Activated naive CD4-positive, alpha-beta T cell treated with anti-CD3 and anti-CD28 coated beads for 36 hours (primary cell): ENCODE measurements around the gene NAV2. TPM values are rescaled to one million over a fixed set of nuclear protein-coding genes. Genes with fewer than 3 reads are reported as not detected.

Source experiments
- CTCF ChIA-PET: fragments of 350-600 bp; sonication (Branson Sonifier 250); formaldehyde crosslinking; loops from one replicate; lab custom pipeline; 2021; ENCODE audit warnings: antibody characterized with exemption; lab: Charles Lee
- DNase-seq: peaks from one replicate; pipeline ENCODE4 v3.0.0-alpha.2; 2020
- H3K27ac Mint-ChIP-seq: one replicate; pipeline ENCODE4 v1.8.0; 2021; ENCODE audit warnings: mild to moderate bottlenecking, mixed read lengths
- H3K27me3 Mint-ChIP-seq: one replicate; pipeline ENCODE4 v1.8.0; 2021; ENCODE audit warnings: low read depth, mixed read lengths
- H3K36me3 Mint-ChIP-seq: one replicate; pipeline ENCODE4 v1.8.0; 2021; ENCODE audit warnings: low read depth, mixed read lengths
- H3K4me1 Mint-ChIP-seq: one replicate; pipeline ENCODE4 v1.8.0; 2021; ENCODE audit warnings: low read depth, mixed read lengths
- H3K4me3 Mint-ChIP-seq: one replicate; pipeline ENCODE4 v1.8.0; 2021; ENCODE audit warnings: mild to moderate bottlenecking, moderate library complexity, mixed read lengths
- H3K9me3 Mint-ChIP-seq: one replicate; pipeline ENCODE4 v1.8.0; 2021; ENCODE audit warnings: mixed read lengths
- intact Hi-C: fragments of 100-400 bp; cut with micrococcal nuclease; formaldehyde crosslinking; loops from one replicate; pipeline ENCODE4 v1.15.1; 2023
- total RNA-seq, 2 experiments: library from RNA; stranded (reverse); gene quantifications; one replicate each; pipeline ENCODE4 v1.2.3, GENCODE V29; 2021

The NAV2 gene
- total RNA-seq, 2 experiments from 2014 or later, result 0.20 to 0.41 TPM

DNA sequence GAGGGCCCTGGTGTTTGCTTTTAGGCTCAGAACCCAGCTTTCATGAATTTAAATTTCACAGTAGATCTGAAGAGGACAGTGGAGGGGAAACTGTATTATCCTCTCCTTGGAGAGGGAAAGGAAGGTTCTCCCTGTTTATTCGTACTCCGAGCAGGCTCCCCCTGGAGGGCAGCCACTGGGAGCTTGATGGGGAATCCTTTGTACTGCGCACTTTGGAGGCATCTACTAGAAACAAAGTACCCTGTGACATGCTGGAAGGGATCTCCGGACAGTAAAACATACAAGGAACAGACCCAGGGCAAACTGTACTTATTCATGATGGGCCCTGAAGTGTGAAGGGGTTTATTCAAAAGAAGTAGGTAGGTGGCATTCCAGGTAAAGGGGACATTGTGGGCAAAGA, 27.2 kb downstream of the NAV2 start:
- Mint-ChIP-seq H3K36me3 (no peaks in the 10 kb centered on the region), H3K9me3 (no peaks in the 10 kb centered on the region), H3K4me1 (no peaks in the 10 kb centered on the region), H3K4me3 (no peak overlapping the region), H3K27ac (no peak overlapping the region), H3K27me3 (peaks cover 2% of the 10 kb centered on the region)
- CTCF ChIA-PET, result interaction anchor here (0.8 kb wide), 1 partner anchor 177 kb away, joined by 4 read pairs; no protein-coding TSS in a partner anchor
- intact Hi-C loops, result loop anchor here (5.0 to 10.0 kb wide), 2 partner anchors 425 to 483 kb away; no protein-coding TSS in a partner anchor
- no peak for DNase-seq

GRCh38 chr11:19740586-19740985, 27.9 kb downstream of the NAV2 start:
- Mint-ChIP-seq H3K4me1 (no peaks in the 10 kb centered on the region), H3K36me3 (no peaks in the 10 kb centered on the region), H3K4me3 (no peak overlapping the region), H3K27ac (no peak overlapping the region), H3K27me3 (peaks cover 2% of the 10 kb centered on the region), H3K9me3 (no peaks in the 10 kb centered on the region)
- intact Hi-C loops, result loop anchor here (5.0 to 10.0 kb wide), 2 partner anchors 426 to 483 kb away; no protein-coding TSS in a partner anchor
- CTCF ChIA-PET, result no interaction called here
- no peak for DNase-seq

- Mint-ChIP-seq H3K36me3 (no peaks in the 10 kb centered on the region), H3K4me1 (no peaks in the 10 kb centered on the region), H3K27me3 (peaks cover 2% of the 10 kb centered on the region), H3K27ac (no peak overlapping the region), H3K4me3 (no peak overlapping the region), H3K9me3 (no peaks in the 10 kb centered on the region)
- intact Hi-C loops, result loop anchor here (1.0 to 10.0 kb wide), 6 partner anchors 161 to 672 kb away; no protein-coding TSS in a partner anchor
- CTCF ChIA-PET, result interaction anchor here (0.6 to 3.4 kb wide), 18 partner anchors 10 to 820 kb away, joined by 3 to 55 read pairs (median 4); no protein-coding TSS in a partner anchor
- DNase-seq, result peak; percentile 81
Measured at GRCh38 chr11:19742588-19743292, 30.1 kb downstream of the NAV2 start.

DNA sequence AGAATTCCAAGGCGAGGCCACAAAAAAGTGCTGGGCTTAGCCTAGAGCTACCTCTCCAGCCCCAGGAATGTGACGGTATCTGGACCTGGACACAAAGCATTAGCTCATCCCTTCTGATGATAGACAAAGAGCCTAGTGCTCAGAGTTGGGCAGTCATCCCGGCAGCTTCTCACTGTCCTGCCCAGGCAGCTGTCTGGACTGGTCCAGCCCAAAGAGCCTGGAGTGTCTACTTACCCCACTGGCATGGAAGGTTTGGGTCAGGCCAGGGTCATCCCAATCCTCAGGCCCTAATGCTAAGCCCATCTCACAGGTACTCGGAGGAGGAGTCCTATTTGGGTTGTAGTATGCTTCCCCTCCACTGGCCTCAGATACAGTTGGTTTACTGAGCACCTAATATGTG, 31.0 kb downstream of the NAV2 start:
- Mint-ChIP-seq H3K4me1 (no peaks in the 10 kb centered on the region), H3K27ac (no peak overlapping the region), H3K36me3 (no peaks in the 10 kb centered on the region), H3K9me3 (no peaks in the 10 kb centered on the region), H3K27me3 (peaks cover 2% of the 10 kb centered on the region), H3K4me3 (no peak overlapping the region)
- CTCF ChIA-PET, result interaction anchor here (0.7 to 3.4 kb wide), 9 partner anchors 12 to 211 kb away, joined by 3 to 55 read pairs (median 5); no protein-coding TSS in a partner anchor
- DNase-seq, result no peak
- intact Hi-C loops, result loop anchor here (2.0 to 10.0 kb wide), 3 partner anchors 429 to 673 kb away; no protein-coding TSS in a partner anchor

GRCh38 chr11:19744130-19744529, 31.5 kb downstream of the NAV2 start:
- Mint-ChIP-seq H3K9me3 (no peaks in the 10 kb centered on the region), H3K36me3 (no peaks in the 10 kb centered on the region), H3K4me3 (no peak overlapping the region), H3K27me3 (peaks cover 2% of the 10 kb centered on the region), H3K27ac (no peak overlapping the region), H3K4me1 (no peaks in the 10 kb centered on the region)
- CTCF ChIA-PET, result interaction anchor here (0.7 to 3.4 kb wide), 7 partner anchors 11 to 212 kb away, joined by 3 to 55 read pairs (median 6); no protein-coding TSS in a partner anchor
- DNase-seq, result no peak
- intact Hi-C loops, result loop anchor here (5.0 to 10.0 kb wide), 2 partner anchors 429 to 487 kb away; no protein-coding TSS in a partner anchor

GRCh38 chr11:19746086-19746485, 33.4 kb downstream of the NAV2 start:
- intact Hi-C loops, result loop anchor here (10.0 kb wide), 1 partner anchor 431 kb away; no protein-coding TSS in a partner anchor
- Mint-ChIP-seq H3K27me3 (peaks cover 2% of the 10 kb centered on the region), H3K4me1 (no peaks in the 10 kb centered on the region), H3K36me3 (no peaks in the 10 kb centered on the region), H3K27ac (no peak overlapping the region), H3K4me3 (no peak overlapping the region), H3K9me3 (no peaks in the 10 kb centered on the region)
- no peak for DNase-seq
- CTCF ChIA-PET, result interaction anchor here (0.9 kb wide), 1 partner anchor 157 kb away, joined by 3 read pairs; no protein-coding TSS in a partner anchor

DNA sequence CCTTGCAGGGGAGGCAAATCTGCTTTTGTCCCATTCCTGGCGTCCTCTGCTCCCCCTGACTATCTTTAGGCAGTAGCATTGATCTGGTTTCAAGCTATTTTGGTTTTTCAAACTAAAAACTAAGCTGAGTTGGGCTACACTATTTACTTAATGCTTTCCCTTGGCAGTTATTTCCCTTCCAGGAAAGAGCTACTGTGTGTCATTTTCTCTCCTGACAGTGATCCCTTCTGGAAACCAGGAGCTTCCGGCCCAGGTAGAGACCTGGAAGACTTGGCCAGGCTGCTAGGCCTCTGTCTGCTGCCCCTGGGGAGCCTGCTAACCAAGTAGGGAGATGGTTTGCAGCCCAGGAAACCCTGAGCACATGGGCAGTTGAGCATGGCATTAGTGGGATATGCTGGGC, 35.0 kb downstream of the NAV2 start:
- Mint-ChIP-seq H3K27ac (no peak overlapping the region), H3K36me3 (no peaks in the 10 kb centered on the region), H3K27me3 (peaks cover 2% of the 10 kb centered on the region), H3K4me3 (no peak overlapping the region), H3K4me1 (no peaks in the 10 kb centered on the region), H3K9me3 (no peaks in the 10 kb centered on the region)
- CTCF ChIA-PET, result no interaction called here
- no peak for DNase-seq
- intact Hi-C loops, result loop anchor here (10.0 kb wide), 1 partner anchor 433 kb away; no protein-coding TSS in a partner anchor

- H3K27me3 Mint-ChIP-seq, result peaks cover 2% of the 10 kb centered on the region
- no peak for DNase-seq
- no peaks in the 10 kb centered on the region for H3K36me3 Mint-ChIP-seq
- no peak overlapping the region for H3K27ac Mint-ChIP-seq
- H3K4me1 Mint-ChIP-seq, result no peaks in the 10 kb centered on the region
- H3K9me3 Mint-ChIP-seq, result no peaks in the 10 kb centered on the region
- intact Hi-C loops, result no loop called here
- H3K4me3 Mint-ChIP-seq, result no peak overlapping the region
- CTCF ChIA-PET, result interaction anchor here (0.6 kb wide), 1 partner anchor 197 kb away, joined by 5 read pairs; no protein-coding TSS in a partner anchor
Measured at GRCh38 chr11:19751055-19751454, 38.4 kb downstream of the NAV2 start.

GRCh38 chr11:19753451-19754106, 40.9 kb downstream of the NAV2 start:
- Mint-ChIP-seq H3K27ac (no peak overlapping the region), H3K9me3 (no peaks in the 10 kb centered on the region), H3K27me3 (peaks cover 2% of the 10 kb centered on the region), H3K36me3 (no peaks in the 10 kb centered on the region), H3K4me1 (no peaks in the 10 kb centered on the region), H3K4me3 (no peak overlapping the region)
- CTCF ChIA-PET, result interaction anchor here (1.2 kb wide), 1 partner anchor 189 kb away, joined by 4 read pairs; no protein-coding TSS in a partner anchor
- intact Hi-C loops, result no loop called here
- no peak for DNase-seq

- H3K27ac Mint-ChIP-seq, result no peak overlapping the region
- CTCF ChIA-PET, result no interaction called here
- no peaks in the 10 kb centered on the region for H3K36me3 Mint-ChIP-seq
- H3K4me1 Mint-ChIP-seq, result no peaks in the 10 kb centered on the region
- H3K9me3 Mint-ChIP-seq, result no peaks in the 10 kb centered on the region
- H3K4me3 Mint-ChIP-seq, result no peak overlapping the region
- DNase-seq, result no peak
- H3K27me3 Mint-ChIP-seq, result peaks cover 2% of the 10 kb centered on the region
- intact Hi-C loops, result no loop called here
Measured at GRCh38 chr11:19756675-19757475, 44.2 kb downstream of the NAV2 start.

DNA sequence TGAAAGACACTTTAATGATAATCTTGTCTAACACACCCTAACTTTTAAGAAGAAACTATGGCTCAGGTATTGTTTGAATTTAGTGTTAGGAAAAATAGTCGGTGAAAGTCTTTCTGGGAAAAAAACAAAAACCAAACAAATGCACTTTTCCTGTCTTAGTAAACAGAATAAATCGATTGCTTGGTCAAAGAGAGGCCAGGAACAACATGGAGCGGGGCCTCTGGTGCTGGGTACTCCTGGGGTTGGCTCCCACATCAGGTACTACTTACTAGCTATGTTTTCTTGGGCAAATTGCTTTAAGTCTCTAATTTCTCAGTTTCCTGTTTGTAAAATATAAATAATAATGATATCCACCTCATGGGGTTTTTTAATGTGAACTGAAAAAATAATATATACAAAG, 46.8 kb downstream of the NAV2 start:
- intact Hi-C loops, result no loop called here
- DNase-seq, result no peak
- Mint-ChIP-seq H3K4me3 (no peak overlapping the region), H3K27me3 (peaks cover 11% of the 10 kb centered on the region), H3K4me1 (no peaks in the 10 kb centered on the region), H3K27ac (no peak overlapping the region), H3K9me3 (no peaks in the 10 kb centered on the region), H3K36me3 (no peaks in the 10 kb centered on the region)
- CTCF ChIA-PET, result no interaction called here

- Mint-ChIP-seq H3K27ac (no peak overlapping the region), H3K4me3 (no peak overlapping the region), H3K9me3 (no peaks in the 10 kb centered on the region), H3K4me1 (no peaks in the 10 kb centered on the region), H3K27me3 (peaks cover 17% of the 10 kb centered on the region), H3K36me3 (no peaks in the 10 kb centered on the region)
- DNase-seq, result no peak
- CTCF ChIA-PET, result no interaction called here
- intact Hi-C loops, result no loop called here
Measured at GRCh38 chr11:19762266-19762665, 49.6 kb downstream of the NAV2 start.
